ENCODE results near the gene LTA4H. TPM values are rescaled to one million over a fixed set of nuclear protein-coding genes. Genes with fewer than 3 reads are reported as not detected.

The LTA4H gene
- total RNA-seq, 2 experiments from 2014 or later, result 112 TPM

GRCh38 chr12:96078231-96079135 is 43.1 kb upstream of the LTA4H start:
- TF ChIP-seq CTCF (IDR thresholded peaks at IDR 0.05), result no peak
- Mint-ChIP-seq H3K4me1 (ENCODE audit: low read depth) (peaks cover 5% of the 10 kb centered on the region), H3K27me3 (peaks cover 2% of the 10 kb centered on the region), H3K27ac (no peak overlapping the region), H3K36me3 (ENCODE audit: low read depth) (no peaks in the 10 kb centered on the region), H3K9me3 (no peaks in the 10 kb centered on the region), H3K4me3 (no peak overlapping the region)
- ChIA-PET CTCF (interaction anchor here (0.7 to 1.0 kb wide), 2 partner anchors 133 to 137 kb away, joined by 3 to 6 read pairs; no protein-coding TSS in a partner anchor), POLR2A (no interaction called here)
- DNase-seq (no peak), ATAC-seq (no peak)
- intact Hi-C loops (cut with micrococcal nuclease), result no loop called here

- no peak overlapping the region for H3K4me3 Mint-ChIP-seq
- ATAC-seq (no peak), DNase-seq (no peak)
- no peak overlapping the region for H3K27ac Mint-ChIP-seq
- ChIA-PET POLR2A (no interaction called here), CTCF (no interaction called here)
- intact Hi-C loops (cut with micrococcal nuclease), result no loop called here
- peaks cover 3% of the 10 kb centered on the region for H3K4me1 Mint-ChIP-seq (ENCODE audit: low read depth)
- H3K9me3 Mint-ChIP-seq, result no peaks in the 10 kb centered on the region
- no peaks in the 10 kb centered on the region for H3K36me3 Mint-ChIP-seq (ENCODE audit: low read depth)
- TF ChIP-seq CTCF (IDR thresholded peaks at IDR 0.05), result no peak
- peaks cover 2% of the 10 kb centered on the region for H3K27me3 Mint-ChIP-seq
Measured at GRCh38 chr12:96077081-96077480, 41.7 kb upstream of the LTA4H start.

- POLR2A ChIA-PET, result no interaction called here
- ATAC-seq (no peak), DNase-seq (no peak)
- TF ChIP-seq CTCF (IDR thresholded peaks at IDR 0.05), result no peak
- no peaks in the 10 kb centered on the region for H3K9me3 Mint-ChIP-seq
- H3K27me3 Mint-ChIP-seq, result peaks cover 2% of the 10 kb centered on the region
- intact Hi-C loops (cut with micrococcal nuclease), result no loop called here
- peaks cover 9% of the 10 kb centered on the region for H3K4me1 Mint-ChIP-seq (ENCODE audit: low read depth)
- no peak overlapping the region for H3K4me3 Mint-ChIP-seq
- CTCF ChIA-PET, result no interaction called here
- H3K36me3 Mint-ChIP-seq (ENCODE audit: low read depth), result no peaks in the 10 kb centered on the region
- no peak overlapping the region for H3K27ac Mint-ChIP-seq
Measured at GRCh38 chr12:96075560-96075959, 40.2 kb upstream of the LTA4H start.

GRCh38 chr12:96073346-96074330 is 38.3 kb upstream of the LTA4H start:
- H3K9me3 Mint-ChIP-seq, result no peaks in the 10 kb centered on the region
- TF ChIP-seq CTCF (IDR thresholded peaks at IDR 0.05), result no peak
- intact Hi-C loops (cut with micrococcal nuclease), result no loop called here
- DNase-seq, result no peak
- peak; percentile 42 for ATAC-seq
- H3K27me3 Mint-ChIP-seq, result peaks cover 2% of the 10 kb centered on the region
- CTCF ChIA-PET, result interaction anchor here (0.7 to 1.1 kb wide), 2 partner anchors 125 to 142 kb away, joined by 3 read pairs; no protein-coding TSS in a partner anchor
- H3K36me3 Mint-ChIP-seq (ENCODE audit: low read depth), result no peaks in the 10 kb centered on the region
- POLR2A ChIA-PET, result interaction anchor here (0.6 to 1.4 kb wide), 4 partner anchors 10 to 453 kb away, joined by 3 to 4 read pairs (median 3); no protein-coding TSS in a partner anchor
- H3K4me3 Mint-ChIP-seq, result no peak overlapping the region
- H3K4me1 Mint-ChIP-seq (ENCODE audit: low read depth), result peaks cover 11% of the 10 kb centered on the region
- no peak overlapping the region for H3K27ac Mint-ChIP-seq

All from activated CD8-positive, alpha-beta T cell treated with anti-CD3 and anti-CD28 coated beads for 36 hours (primary cell).